ENCODE data around the gene PEX5.
A peak's percentile ranks its signal among the peaks of the same experiment; 100 is the strongest.

Gene PEX5

DNA sequence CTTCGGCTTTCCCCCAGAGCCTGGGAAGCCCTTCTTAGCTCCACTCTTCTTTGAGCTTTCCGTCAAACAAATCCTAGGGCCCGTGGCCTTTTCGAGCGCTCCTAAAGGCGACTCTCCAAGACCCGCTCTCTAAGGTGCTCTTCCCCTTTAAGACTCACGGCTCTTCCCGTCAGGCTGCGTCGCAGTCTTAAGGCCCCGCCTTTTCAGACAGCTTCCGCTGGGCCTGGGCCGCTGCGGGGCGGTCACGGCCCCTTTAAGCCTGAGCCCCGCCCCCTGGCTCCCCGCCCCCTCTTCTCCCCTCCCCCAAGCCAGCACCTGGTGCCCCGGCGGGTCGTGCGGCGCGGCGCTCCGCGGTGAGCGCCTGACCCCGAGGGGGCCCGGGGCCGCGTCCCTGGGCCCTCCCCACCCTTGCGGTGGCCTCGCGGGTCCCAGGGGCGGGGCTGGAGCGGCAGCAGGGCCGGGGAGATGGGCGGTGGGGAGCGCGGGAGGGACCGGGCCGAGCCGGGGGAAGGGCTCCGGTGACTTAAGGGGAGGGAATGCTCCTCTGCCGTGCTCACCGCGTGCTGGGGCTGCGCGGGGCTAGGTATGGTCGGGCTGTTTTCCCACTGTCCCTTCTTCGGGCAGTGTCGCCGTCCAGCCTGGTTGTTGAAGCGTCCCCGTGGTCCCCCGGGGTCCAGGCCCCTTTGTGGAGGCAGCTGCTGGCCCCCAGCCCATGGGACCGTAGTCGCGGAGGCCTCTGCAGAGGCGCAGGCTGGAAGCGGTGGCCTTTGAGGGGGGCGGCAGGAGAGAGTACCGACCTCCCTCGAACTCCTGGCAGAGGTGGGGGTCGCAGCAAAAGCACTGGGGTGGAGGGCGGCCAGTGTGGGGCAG is at the start of gene PEX5:
PEX5 (plus strand) TSS at position 289 of the 870 bp plus-strand sequence. CDS start 692 bp downstream, outside the sequence.
- DNase-seq: peak; percentile 80

DNA sequence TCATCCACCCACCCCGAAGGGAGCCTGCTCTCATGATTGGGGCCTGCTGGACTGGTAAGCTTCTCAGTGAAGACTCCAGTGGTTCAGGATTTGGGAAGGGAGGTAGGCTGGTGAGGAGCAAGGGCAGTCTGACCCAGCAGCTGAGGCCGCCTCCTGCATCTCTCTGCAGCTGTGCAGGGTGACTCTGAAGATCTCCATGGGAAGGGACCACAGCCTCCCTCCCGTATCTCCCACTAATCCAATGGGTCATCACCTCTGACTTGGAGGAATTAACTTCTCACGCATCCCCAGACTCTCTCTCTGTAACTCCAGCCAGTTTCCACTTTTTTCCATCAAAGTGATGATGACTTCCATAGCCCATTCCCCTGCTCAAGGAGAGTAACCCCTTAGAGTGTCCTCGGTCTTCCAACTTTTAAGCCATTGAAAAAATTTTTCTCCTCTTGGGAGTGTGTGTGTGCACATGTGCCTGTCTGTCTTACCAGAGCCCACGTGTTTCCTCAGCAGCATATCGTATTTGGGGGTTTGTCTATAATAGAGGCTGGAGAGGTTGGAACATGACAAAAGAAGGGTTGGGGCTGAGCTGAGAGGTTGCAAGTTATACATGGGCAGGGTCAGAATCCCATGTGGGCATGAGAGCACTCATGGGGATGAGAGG is 48.0 kb upstream of the PEX5 start:
- DNase-seq: no peak

DNA sequence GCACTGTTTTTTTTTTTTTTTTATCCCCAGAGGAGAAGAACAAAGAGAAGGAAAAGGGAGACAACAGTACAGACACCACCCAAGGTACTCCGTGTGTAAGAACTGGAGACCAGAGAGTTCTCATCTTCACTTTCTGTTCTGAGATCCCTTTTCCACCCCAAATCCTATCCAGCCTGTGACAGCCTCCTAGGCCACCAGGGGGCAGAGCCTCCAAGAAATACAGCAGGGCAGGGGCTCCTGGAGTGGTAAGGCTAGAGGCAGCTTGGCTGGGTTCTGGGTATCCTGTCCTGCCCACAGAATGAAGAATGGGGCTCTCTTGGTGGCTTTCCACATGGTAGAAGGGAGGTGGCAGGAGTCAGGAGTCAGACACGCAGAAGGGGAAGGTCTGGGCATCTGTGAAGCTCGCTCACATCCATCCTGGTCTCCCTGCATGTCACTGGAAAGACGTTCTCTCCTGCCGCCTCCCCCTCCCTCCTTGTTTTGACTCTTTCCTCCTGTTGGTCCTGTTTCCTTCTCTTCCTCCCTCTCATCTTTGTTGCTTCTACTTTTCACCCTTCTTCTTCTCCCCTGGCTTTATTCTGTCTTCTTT is 47.3 kb upstream of the PEX5 start:
- DNase-seq: no peak

DNA sequence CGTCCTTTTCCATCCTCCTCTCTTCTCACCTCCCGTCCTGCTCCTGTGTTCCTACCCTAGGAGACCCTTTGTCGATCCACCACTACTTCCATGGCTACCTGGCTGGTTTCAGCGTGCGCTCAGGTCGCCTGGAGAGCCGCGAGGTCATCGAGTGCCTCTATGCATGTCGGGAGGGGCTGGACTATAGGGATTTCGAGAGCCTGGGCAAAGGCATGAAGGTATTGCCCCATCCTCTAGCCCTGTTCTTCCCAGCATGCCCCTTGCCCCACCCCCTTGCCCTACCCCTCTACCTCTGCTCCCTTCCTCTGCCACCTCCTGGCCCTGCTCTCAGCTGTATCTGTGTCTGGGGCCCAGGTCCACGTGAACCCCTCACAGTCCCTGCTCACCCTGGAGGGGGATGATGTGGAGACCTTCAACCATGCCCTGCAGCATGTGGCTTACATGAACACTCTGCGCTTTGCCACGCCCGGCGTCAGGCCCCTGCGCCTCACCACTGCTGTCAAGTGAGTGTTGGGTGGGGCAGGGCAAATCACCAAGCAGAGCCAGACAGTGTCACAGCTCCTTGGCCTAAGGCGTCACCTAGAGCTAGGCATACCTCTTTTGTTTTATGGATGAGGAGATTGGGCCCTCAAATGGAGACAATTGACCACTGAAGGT is 46.5 kb upstream of the PEX5 start:
- DNase-seq: no peak

DNA sequence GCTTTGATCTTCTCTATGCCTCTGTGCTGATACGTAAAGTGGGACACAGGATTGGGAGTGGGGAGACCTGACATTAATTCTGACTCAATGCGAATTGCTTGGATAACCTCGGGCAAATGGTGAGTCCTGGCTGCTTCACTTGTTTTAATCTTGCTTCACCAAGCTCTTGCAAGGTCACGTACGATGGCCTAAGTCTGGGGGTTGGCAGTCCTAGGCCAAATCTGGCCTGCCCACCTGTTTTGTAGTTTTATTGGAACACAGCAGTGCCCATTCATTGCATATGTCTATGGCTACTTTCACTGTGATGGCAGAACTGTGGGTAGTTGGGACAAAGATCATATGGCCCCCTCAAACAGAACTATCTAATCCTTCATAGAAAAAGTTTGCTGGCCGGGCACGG is 45.9 kb upstream of the PEX5 start:
- DNase-seq: no peak

DNA sequence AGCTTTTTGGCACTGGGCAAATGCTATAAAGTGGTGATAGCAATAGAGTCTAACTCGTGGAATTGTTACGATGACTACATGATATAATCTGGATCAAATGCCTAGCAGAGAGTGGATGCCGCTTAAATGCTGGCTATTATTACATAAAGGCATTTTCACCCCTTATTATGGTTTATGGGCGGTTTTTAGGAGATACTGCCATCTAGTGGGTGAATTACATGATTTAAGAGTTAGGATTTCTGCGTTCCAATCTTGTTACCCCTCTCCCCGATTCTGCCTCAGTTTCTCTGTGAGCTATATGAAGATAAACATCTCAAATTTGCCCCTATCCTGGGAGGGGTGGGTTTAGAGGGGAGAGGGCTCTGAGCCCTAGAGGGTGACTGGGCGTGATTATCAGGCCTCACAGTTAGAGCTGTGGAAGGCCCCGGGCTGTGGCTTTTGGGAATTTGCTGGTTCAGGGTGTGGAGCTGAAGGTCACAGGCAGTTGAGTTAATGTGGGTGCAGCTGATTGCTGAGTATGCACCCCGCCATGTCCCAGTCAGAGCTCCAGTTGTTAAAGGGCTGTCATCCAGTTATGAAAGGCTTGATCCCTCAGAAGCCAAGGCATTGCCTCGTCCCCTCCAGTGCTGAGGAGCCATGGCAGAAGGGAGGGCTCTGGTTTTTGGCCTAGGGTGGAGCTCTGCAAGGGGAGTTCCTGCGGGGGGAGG is 44.9 kb upstream of the PEX5 start:
- no peak for DNase-seq

DNA sequence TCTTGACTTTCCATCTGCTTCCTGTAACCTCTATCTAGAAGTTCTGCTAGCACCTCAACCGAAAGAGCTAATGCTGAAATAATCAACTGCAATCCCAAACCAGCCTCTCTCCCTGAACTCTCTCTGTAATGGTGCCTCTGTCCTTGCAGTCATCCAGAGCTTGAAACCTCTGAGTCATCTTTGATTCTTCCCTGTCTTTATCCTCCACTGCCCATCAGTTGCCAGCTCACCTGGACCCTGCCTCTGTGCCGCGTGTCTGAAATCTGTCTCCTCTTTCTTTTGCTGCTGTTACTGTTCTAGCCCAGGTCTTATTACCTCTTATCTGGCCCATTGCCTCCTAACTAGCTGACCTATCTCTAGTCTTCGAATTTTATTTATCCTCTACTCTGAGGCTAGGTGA is 43.8 kb upstream of the PEX5 start:
- DNase-seq: no peak

DNA sequence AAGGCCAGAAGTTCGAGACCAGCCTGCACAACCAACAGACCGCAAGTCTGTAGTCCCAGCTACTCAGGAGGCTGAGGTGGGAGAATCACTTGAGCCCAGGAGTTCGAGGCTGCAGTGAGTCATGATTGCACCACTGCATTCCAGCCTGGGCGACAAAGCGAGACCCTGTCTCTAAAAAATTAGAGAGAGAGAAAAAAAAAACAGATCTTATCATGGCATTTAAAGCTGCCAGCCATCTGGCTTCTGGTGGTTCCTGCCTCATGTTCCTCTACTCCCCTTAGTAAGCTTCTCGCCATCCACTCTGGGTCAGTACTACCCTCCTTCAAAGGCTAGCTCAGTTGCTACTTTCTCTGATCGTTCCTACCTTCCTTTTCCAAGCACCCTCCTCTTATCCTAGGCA is 43.3 kb upstream of the PEX5 start:
- DNase-seq: no peak

DNA sequence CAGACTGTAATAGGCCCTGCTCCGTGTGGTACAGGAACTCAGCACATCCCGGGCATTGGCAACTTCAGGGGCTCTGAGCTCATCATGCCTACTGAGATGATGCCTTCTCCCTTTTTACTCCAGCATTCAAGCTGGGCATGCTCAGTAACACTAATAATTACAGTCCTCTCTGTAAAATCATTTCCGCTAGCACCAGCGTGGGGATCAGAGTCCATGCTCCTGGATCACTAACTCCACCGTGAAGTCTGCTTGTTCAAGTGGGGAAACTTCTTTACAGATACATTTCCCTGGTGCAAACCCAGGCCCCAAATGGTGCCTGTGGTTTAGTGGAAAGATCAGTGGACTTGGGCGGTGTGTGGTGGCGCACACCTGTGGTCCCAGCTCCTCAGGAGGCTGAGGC is 42.6 kb upstream of the PEX5 start:
- DNase-seq: no peak

DNA sequence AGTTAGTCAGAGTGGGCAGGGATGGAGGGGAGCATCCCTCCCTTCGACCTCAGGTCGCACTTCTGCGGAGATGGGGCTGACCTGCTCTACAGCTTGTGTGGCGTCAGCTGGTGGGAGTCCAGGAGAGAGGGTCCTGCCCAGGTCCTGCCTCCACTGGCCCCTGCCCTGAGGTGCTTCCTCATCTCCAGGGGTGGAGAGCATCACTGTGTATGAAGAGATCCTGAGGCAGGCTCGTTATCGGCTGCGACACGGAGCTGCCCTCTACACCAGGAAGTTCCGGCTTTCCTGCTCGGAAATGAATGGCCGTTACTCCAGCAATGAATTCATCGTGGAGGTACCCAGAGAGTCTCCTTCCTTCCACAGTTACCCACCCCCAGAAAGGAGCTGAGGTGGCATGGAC is 39.1 kb upstream of the PEX5 start:
- no peak for DNase-seq

DNA sequence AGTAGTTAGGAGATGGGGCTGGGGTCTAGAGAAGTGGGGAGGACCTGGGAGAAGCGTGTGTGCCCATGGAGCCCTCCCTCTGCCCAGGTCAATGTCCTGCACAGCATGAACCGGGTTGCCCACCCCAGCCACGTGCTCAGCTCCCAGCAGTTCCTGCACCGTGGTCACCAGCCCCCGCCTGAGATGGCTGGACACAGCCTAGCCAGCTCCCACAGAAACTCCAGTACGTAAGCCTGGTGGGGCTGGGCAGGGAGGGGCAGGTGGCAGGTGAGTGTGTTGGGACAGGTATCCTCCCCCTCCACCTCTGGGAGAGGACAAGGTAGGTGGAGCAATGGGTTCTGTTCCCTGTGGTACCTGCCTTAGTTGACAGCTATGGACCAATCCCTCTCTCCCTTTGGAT is 38.6 kb upstream of the PEX5 start:
- DNase-seq: no peak

DNA sequence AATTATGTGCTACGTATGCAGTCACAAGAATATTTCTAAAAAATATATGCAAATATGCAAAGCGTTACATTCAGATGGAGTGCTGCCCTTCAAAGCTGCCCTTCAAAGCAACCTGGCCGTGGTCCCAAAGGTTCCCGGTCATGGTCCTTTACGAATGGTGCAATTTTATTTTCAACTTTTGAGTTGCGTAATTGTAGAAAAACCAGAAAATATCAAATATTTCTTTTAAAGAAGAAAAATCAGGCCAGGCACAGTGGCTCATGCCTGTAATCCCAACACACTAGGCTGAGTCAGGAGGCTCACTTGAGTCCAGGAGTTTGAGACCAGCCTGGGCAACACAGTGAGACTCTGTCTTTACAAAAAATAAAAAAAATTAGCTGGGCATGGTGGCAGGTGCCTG is 38.0 kb upstream of the PEX5 start:
- no peak for DNase-seq

DNA sequence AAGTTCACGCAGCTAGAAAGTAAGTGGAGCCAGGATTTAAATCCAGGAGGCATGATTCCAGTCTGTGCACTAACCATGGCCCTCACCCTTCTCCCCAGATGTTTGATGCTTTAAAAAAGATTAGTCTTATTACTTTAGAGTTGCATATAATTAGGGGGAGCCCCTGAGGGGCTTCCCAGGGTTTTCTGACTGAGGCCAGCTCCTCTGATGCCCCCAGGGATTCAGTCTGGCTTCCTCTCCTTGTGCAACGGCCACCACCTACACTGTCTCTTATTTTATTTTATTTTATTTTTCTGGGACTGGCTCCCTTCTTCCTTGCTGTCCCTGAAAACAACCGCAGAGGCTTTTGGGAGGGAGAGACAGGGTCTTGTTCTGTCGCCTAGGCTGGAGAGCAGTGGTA is 36.7 kb upstream of the PEX5 start:
- no peak for DNase-seq

DNA sequence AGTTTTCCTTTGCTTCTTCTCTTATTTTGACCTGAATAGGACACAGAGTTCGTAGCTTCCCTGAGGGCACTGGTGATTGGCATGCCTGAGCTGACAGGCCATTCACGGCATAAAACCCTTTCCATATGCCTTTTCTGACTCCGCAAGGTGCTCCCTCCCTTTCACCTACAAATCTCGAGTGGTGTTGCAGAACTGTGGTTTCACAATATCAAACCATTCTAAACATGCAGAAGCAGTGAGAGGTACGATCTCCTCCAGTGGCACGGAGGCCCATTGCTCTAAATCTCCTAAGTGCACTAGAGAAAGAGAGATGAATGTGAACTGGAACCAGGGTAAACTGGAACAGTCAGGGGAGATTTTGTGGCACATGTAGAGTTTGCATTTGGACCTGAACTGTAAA is 35.4 kb upstream of the PEX5 start:
- no peak for DNase-seq

DNA sequence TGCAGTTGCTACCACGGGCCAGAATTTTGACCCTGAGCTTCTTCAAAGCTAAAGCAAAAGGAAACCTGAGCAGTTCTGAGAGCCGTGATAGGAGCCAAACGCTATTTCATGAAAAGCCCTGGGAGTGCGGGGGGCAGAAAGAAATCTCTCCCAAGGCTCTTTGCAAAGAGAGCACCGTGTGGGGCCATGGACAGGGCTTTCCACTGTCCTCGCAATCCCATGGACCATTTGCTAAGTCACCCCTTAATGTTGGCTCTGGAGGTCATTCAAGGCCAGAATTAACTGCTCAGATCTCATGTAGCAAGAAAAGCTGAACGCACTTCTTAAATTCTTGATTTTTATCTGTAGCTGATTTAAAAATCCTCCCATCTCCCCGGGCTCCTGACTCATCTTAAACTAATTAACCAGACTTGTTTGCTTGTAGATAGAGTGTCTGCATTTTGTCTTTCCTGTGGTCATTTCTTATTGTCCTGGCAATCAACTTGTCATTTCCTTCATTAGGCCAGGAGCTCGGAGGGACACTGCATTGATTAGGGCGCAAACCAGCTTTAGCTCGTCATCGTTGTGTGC is 34.5 kb upstream of the PEX5 start:
- DNase-seq: no peak

DNA sequence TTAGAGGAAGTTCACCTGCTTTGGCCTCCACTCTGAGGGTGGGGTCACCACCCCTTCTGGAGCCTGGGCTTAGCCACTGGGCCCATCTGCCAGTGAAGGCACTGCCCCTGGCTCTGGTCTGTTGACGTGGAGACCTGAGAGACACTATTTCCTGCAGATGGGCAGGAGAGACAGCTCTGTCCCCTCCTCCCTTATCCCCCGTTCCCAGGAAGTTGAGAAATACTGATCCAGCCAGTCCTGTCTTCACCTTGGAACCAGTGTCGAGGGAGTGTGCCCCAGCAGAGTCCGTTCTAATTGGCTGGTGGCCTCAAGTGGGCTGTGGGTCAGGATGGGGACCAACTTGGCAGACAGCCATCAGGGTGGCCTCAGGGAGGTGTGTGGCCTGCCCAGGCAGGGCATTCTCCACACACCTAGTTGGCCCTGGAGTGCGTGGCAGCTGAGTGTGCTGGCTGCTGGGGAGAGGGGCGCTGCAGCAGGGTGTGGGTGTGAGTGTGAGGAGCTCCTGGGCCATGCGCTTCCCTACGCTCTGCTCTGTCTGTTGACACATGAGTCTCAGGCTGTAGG is 33.9 kb upstream of the PEX5 start:
- peak; percentile 91 for DNase-seq

DNA sequence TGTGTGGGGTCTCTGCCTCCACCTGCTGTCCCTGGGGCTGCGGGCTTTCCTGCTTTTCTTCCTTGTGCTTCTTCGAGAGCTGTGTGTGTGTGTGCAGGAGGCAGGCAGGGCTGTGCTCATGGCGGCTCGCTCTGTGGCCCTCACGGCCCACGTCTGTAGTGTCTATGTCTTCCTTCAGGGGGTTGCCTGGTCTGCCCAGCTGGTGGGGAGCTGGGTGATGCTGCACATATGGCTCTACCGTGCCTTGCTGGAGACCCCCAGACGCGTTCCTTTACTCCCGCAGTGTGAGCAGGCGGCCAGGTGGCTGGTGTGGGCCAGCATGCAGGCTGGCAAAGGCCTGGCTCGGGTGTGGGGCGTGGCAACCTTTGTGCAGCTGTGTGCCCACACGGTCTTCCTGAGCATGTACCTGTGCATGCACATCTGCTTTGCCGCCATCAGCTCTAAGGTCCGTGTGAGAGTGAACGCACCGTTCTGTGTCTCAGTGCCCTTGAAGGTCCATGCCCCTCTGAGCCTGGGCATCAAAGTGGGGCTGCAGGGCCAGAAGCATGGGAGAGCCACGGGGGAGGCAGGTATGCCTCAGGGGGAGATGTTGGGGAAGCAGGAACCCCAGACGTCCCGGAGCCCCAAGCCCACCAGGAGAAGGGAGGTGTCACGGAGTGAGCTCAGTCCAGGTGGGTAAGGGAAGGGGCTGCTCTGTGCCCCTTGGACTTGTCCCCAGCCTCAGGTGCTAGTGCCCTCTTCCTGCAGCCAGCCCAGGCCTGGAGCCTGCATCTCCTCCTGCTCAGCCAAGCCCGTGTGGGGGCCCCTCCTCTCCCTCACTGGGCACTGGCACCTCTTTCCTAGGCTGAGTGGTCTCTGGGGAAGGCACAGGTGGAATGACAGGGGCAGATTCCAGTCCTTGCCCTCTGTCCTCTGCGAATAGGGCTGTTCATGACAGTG is 33.0 kb upstream of the PEX5 start:
- DNase-seq: no peak

DNA sequence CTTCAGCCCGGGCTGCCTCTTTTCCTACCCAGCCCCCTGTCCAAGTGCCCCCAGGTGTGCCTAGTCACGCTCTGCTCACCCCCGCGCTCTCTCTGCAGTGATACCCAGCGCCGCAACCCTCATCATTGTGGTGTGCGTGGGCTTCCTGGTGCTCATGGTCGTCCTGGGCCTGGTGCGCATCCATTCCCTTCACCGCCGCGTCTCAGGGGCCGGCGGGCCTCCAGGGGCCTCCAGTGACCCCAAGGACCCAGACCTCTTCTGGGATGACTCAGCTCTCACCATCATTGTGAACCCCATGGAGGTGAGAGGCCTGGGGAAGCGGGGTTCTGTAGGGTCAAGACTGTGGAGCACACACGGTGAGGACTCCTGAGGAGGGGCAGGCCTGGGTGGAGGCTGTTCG is 32.1 kb upstream of the PEX5 start:
- DNase-seq: no peak

DNA sequence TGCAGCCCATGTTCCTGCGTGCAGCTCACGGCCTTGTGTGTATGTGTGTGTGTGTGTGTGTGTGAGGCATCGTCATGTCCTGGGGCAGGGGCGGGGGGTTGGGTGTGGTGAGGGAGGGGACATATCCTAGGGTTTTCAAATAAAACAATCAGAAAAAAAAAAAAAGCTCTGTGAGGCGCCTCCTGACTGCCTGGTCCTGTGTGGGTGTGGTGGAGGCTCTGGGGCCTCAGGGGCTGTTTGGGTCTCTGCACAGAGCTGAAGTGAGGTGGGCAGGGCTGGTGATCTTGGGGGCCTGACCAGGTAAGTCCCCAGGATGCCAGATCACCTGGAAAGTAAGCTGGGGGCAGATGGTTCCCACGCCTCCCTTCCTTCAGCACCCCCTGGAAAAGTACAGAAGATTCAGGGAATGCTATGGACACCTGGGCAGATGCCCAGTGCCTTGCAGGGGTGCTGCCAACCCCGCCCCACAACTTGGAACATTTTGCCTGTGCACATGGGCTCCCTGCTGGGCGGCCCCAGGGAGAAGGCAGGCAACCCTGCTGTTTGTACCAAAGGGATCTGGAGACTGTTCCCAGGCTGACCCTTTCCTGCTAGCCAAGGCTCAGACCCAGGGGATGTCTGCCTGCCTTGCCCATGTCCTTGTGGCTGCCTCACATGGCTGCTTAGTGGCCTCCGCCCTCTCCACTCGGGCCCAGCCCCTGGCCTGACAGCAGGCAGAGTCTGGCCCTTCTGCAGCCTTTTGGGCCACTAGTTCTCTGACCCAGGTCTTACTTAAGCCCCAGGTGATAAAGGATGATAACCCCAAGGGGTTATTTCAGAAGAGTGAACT is 30.5 kb upstream of the PEX5 start:
- no peak for DNase-seq

DNA sequence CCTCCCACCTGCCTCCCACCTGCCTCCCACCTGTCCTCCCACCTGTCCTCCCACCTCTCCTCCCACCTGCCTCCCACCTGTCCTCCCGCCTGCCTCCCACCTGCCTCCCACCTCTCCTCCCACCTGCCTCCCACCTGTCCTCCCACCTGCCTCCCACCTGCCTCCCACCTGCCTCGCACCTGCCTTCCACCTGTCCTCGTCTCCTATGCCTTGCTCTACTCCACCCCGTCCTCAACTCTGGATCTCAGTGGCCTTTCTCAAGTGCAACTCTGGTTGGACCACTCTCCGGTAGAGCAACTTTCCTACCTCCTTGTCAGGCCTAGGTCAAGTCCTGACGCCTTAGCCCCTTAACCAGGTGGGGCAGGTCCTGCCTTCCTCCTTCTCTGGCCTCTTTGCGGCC is 29.3 kb upstream of the PEX5 start:
- no peak for DNase-seq

All from NCI-H510A (cell line).